ENCODE results near the gene RNU6-7.

The RNU6-7 gene

DNA sequence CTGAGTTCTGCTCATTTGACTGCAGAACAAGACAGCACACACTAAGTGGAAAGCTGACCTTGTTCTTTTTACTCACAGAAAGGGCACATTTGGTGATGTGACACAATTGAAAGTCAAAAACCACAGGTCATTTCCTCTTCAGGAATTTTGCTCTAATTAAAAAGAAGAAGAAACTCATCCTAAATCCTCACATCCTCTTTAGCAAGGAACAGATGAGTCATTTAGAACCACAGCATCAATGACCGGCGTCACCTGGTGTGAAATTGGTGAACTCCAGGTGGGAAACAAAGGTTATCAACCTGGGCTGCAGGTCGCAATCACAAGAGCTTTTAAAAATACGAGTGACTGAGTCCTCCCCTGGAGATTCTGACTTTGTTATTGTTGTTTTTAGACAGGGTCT, 4.1 kb downstream of the RNU6-7 start:
- DNase-seq = no peak

DNA sequence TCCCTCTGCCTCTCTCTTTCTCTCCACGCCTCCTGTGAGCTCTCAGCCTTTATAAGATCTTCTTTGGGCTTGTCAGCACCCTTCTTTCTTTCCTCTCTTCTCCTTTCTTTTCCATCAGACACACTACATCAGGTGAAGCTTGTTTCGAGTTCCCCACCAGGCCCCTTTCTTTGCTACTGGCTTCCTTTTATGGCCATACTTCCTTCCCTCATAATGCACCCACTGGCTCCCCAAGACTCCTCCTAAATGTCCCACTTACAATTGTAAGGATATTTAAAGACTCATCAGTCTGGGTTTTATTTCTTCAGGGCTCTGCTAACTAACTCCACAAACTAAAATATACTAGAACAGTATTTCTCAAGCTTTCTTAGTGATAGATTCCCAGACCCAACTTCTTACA, 4.7 kb downstream of the RNU6-7 start:
- no peak for DNase-seq

DNA sequence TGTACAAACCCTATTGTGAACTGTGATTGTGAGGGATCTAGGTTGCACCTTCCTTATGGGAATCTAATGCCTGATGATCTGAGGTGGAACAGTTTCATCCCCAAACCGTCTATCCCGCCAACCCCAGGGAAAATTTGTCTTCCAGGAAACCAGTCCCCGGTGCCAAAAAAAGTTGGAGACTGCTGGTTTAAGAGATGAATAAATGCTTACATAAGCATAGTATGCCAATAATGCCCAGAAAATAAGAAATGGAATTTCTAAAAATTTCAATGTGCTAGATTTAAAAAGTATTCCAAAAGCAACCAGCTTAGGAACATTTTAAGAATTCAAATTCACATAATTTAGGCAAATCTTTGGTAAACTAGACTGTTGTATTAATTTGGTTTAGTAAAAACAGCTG, 6.6 kb downstream of the RNU6-7 start:
- DNase-seq = no peak

DNA sequence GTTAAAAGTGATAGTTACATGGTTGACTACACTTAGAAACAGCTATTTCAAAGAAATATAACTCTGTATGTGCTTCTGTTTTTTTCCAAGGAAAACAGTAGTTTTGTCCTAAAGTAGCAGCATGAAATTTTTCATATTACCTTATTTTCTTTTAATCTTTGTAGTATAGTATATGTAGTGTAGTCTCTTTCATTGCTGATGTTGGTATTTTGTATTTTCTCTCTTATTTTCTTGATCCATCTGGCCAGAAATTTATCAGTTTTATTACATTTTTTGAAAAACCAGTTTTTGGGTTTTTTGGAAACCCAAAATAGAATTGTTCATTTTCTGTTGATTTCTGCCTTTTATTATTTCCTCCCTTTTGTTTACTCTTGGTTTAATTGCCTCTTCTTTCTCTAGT, 7.6 kb downstream of the RNU6-7 start:
- no peak for DNase-seq

DNA sequence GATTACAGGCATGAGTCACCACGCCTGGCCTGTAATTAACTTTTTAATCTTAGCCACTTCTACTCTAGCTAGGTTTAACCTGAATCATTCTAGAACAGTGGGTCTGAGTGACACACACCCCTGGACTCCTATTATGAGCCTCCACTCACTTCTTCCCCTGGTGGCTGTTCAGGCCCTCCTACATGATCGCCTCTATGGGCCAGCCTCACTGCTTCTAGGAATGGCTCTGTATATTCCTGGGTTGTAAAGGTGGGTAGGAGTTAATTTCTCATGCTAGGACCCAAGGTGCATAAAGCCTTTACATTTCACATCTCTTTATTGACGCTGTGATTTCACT, 9.2 kb downstream of the RNU6-7 start:
- DNase-seq = no peak

DNA sequence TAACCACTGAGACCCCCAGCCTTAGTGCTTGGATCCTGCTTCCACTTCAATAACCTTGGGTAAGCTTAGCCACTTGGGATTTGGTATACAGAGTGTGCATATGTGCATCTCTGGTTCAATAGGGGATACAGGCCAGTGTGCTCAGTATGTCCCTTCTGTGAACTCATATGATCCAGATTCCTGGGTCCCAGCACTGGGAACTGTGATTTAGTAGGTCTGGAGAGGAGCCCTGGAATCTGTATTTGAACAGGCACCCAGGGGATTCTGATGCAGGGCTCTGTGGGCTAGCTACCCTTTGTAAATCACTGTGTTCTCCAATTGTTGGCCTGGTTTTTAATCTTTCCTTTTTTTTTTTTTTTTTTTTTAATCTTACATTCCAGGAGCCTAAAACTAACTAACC, 11.0 kb downstream of the RNU6-7 start:
- DNase-seq = no peak

DNA sequence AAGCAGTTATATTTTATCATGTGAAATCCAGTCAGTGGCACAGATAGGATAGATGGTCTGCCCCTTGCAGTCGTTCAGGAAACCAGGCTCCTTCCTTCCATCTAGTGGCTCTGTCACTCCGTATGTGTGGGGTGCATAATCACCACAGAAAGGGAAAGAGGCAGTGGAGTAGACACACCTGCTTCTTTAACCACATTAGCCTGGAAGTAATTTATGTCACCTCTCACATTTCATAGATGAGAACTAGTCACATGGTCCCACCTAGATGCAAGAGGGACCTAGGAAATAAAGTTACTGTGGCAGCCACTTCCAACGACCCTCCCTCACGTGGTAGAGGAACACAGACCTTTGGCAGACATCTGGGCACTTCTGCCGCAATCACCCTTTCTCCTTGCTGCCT, 15.5 kb downstream of the RNU6-7 start:
- DNase-seq = no peak

DNA sequence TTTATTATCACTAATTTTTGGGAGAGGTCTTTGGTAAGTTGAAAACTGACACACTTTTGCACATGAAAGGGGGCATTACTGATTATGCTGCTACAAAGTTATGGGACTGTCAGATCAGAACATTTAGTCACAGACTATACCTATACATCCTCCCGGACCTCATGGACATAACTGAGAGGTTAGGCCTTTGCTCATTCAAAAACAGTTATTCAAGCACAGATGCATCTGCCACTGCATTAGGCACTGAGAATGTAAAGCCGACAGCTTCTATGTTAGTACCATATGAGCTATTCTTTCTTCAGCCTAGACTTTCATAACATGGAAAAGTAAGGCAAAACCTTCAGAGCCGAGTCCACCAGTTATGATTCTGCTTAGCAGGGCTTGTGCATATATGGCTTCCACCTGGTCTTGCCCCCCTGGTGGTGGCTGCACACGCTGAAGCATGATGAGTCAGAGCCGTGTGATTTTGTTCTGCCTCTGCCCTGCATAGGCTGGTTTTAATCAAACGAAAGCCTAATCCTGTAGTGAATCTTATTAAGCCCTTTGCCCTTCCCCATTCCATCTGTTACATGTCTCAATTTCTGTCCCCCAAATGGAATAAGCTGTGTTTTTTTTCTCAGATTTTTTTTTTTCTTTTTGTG, 23.0 kb downstream of the RNU6-7 start:
- no peak for DNase-seq

DNA sequence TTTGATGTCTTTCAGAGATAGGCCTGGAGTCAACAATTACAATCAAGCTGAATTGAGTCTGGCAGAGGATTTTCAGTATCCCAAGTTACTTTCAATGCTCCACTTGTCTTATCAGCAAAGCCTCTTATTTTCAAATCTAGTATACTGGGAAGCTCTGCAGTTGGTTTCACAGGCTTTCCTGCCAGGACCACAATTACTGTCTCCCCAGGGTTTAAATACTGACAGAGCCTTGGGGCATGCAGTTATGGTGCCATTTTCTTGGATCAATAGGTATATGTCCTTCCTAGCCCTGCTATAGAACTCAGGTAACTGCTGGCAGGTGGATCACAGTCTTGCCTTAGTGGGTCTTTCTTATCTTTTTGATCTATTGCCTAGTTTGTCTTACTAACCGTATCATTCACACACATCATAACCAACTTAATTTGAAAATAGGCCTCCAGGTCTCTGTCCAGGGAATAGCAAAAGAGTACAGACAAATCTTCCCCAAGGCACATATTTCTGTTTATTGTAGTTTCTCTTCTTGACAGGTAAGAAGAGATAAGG, 23.6 kb downstream of the RNU6-7 start:
- DNase-seq = no peak

DNA sequence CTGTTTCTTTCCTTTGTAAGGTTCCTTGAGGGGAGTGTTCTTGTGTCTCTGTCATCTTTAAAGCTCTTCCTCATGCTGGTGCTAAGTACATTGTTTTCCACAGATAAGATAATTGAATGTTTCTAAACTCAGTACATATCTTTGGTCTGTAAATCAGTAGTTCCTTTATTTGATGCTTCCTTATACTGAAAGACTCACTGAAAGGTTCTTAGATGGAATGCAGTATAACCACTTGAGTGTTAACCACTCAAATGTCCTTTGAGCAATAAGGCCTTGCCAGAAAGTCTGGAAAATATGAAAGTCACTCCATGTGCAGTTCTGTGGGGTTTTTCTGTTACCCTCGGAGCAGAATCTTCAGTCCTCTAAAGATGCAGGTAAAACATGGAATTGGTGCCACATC, 24.2 kb downstream of the RNU6-7 start:
- DNase-seq = no peak

DNA sequence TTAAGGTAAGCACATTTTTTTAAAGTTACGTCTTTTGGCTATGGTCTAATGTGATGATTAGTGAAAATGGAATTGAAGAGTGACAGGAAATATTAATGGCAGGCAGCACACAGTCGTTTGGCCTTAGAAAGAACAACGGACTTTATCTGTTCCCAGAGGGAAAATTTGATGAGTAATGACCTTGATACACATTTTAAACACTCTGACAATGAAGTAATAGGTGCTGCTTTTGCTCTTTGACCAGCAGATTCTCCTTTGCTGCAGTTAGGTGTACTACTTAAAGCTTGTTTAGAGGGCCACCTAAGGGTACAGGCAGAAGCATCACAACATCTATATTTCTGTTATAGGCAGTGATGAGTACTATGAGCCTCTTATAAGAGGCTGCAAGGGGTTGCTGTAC, 28.3 kb downstream of the RNU6-7 start:
- DNase-seq = no peak

DNA sequence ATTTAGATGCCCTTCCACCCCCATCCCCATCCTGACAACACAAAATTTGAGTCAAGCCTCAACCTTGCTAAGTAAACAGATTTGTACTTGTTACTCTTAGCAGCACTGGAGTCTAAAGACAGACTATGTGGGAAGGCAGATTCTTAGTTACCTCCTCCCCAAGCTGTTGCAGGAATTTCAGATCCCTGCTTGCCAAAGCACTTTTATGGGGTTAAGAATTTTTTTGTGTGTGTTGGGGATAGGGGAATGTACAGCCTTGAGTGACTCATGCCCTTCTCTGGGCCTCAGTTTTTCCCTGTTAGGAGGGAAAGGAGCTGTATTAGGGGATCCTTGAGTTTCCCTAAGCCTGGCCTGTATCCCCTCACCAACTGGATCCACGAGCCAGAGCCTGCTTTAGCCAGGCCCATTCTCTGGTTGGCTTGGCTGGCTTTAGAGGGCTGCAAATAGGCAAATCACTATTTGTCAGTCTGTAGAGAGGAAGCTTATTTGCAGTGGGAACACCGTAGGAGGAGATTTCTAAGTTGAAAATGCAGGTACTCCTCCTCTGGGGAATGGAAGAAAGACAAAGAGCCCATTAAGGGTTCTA, 28.9 kb downstream of the RNU6-7 start:
- no peak for DNase-seq

DNA sequence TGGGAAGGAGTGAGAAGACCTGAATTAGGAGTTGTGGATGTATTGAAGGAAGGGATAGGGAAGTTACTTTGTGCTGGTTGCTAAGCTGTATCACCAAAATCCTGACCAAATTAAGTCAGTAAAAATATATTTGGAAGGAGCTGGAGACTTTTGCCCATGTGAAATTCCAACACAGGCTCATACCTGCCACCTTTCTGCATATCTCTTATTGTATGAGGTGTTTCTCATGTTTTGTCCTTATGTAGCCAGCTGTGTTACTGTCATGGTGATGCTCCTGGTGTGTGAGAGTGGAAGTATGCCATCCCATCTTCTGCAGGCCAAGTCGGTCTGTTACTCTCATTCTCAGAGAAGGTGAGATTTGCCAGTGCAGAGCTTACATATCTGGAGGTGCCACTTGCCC, 30.6 kb downstream of the RNU6-7 start:
- DNase-seq = no peak

DNA sequence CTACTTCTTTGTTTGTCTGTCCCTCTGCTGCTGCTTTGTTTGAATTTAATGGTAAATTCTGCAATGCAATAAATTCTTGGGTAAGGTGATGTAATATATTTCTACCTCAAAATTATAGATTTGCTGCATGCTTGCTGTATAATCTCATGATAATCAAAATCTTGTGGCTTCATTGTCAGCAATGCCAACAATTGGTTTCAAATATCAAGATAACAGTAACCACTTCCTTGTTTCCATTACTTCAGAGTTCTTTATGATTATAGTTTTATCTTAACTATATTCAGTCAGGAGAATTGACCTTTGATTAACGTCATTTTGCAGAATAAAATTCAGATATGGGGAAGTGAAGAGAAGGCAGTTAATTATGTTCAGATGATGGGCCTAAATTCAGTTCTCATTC, 31.4 kb downstream of the RNU6-7 start:
- no peak for DNase-seq

DNA sequence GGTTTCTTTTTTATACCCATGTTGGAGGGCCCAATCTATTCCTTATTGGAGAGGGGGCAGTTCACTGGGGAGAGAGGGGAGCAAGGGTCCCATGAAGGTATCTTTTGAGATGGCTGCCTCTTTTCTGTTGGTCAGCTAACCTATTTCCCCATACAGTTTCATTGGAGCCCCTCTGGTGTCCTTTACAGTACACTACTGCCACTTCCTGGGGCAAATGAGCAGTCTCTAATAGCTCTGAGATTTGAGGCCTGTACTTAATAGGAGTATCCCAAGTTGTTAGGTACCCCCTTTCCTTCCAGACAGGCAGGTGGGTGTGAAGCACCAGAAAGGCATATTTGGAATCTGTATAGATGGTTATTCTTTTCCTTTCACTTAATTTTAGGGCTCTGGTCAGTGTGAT, 42.6 kb downstream of the RNU6-7 start:
- DNase-seq = no peak

DNA sequence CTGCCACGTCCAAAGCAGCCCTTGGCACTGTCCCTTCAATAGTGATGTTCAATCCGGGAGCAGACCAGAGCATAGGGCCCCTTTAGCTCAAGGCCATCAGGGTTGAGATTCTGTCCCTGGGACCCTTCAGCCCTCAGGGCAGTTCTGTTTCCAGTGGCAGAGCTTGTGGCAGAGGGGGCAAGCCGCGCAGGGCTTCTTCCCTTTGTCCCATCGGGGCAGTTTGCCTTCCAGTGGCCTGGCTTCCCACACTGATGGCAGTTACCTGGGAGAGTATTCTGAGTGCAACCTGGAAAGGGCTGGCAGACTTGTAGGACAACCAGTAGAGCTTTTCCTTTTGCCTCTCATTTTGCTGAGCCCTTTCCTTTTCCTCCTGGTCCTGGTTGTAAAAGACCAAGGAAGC, 44.9 kb downstream of the RNU6-7 start:
- no peak for DNase-seq

DNA sequence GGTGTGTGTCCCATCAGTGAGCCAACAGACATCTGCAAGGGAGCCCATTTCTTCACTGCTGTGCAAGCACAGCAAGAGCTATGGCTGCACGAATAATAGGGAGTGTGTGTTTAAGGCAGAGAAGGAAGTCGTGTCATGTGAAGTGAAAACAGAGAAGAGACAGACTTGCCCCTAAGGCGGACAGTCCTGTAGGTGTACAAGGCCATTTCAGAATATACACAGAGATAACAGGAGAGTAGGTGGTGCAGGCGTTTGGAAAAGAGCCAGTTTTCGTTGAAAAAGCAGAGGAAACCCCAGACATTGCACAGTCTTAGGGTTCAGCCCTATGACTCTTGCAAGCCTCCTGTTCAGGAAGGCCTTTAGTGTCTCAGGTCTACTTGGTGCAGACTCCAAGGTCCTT, 47.5 kb downstream of the RNU6-7 start:
- no peak for DNase-seq

DNA sequence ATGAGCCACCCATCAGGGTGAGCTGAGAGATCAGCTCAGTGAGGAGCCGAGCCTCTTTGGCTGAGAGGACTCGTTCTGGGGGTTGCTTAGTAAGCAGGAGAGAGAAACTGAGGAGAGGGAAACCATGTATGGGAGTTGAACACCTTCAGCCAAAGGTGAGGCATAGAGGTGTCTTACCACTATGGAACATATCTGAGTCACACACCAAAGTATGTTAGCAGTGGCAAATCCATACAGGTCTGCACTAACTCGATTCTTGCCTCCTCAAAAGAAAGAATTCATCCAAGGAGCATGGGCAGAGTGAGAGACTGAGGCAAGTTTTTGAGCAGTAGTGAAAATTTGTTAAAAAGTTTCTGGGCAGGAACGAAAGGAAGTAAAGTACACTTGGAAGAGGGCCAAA, 47.9 kb downstream of the RNU6-7 start:
- no peak for DNase-seq

DNA sequence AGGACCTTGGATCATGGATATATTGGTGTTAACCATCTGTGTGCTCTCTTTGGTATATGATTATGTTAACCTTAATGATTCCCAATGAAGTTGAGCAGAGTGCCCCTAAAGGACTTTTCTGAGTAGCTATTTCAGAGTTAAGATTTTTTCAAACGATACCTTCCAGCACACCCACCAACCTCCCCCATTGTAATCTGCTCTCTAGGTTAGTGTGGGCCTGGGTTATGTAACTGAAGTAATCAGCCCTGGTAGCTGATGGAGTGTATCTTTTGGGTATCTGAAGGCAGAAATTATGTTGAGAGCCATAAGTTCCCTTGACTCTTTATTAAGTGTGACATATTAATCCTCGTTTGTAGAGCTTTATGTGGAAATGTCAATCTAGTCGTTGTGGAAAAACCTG, 48.8 kb downstream of the RNU6-7 start:
- no peak for DNase-seq

DNA sequence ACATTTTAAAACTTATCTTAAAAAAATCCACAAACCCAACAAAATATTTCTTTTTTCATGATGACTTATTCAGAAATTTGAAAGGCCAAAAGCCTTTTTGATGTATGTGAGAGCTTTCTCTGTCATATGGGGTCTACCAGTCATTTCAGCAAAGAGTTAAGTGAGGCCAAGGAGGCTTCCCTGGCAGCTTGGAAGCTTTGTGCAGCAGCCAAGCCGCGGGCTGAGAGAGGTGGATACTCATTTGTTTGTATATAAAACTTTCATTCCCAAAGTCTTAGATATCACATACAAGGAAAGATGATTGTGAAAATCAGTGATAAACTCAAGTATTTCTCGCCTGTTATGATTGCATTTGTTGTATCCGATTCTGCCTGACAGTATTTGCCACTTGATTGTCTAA, 49.7 kb downstream of the RNU6-7 start:
- no peak for DNase-seq
